Testis (tissue), 3 donors: Measurements from ENCODE around the gene PPM1M. TPM values are rescaled to one million over a fixed set of nuclear protein-coding genes. Genes with fewer than 3 reads are reported as not detected.

ENCODE experiments used
- DNase-seq: peaks from one replicate; pipeline ENCODE4 v3.0.0-alpha.2; 2019
- H3K27ac ChIP-seq, 2 donors: fragments of 200-600 bp; sonication (generic); one replicate each; pipeline ENCODE4 v1.5.1; 2019
- H3K27me3 ChIP-seq: fragments of 200-600 bp; sonication (generic); one replicate; pipeline ENCODE4 v1.5.1; 2019
- H3K36me3 ChIP-seq: fragments of 200-600 bp; sonication (generic); one replicate; pipeline ENCODE4 v1.5.1; 2017; ENCODE audit warnings: low read depth; ENCODE audit errors: missing control alignments
- H3K4me1 ChIP-seq: fragments of 200-600 bp; sonication (generic); one replicate; pipeline ENCODE4 v1.5.1; 2019
- H3K4me3 ChIP-seq, 2 donors: fragments of 200-600 bp; sonication (generic); one replicate each; pipeline ENCODE4 v1.5.1; 2017 to 2019
- H3K9me3 ChIP-seq: fragments of 200-600 bp; sonication (generic); one replicate; pipeline ENCODE4 v1.5.1; 2017
- POLR2A ChIP-seq: fragments of 450-650 bp; IDR thresholded peaks from one replicate; pipeline ENCODE4 v1.6.1; 2017; ENCODE audit warnings: antibody characterized with exemption, mild to moderate bottlenecking, moderate library complexity
- WGBS, 2 donors: methylation state at CpG; one replicate each; pipeline ENCODE4 v1.1.5; 2018; 5-methylcytosine and 5-hydroxymethylcytosine counted together
- intact Hi-C: fragments of 100-400 bp; cut with DNase I; formaldehyde crosslinking; loops from one replicate; pipeline ENCODE4 v1.15.1; 2023; ENCODE audit warnings: low total_unique reads
- polyA plus RNA-seq: library from polyadenylated mRNA; stranded (reverse); fragments of 350-450 nt; fragmentation: Illumina TruSeq; extraction: RNeasy Lipid Tissue Mini Kit (QIAGEN cat#74804); gene quantifications from one replicate; pipeline ENCODE4 v1.2.3, GENCODE V29; 2014; ENCODE audit warnings: low read depth, low replicate concordance; ENCODE audit not compliant: insufficient read depth
- total RNA-seq, 2 donors: library from RNA; depleted of rRNA; stranded (reverse); fragments of >200 nt; gene quantifications; one replicate each; pipeline ENCODE4 v1.2.3, GENCODE V29; 2016
- TF ChIP-seq, protein P1 (sequence below), 3 experiments: fragments of 450-650 bp in 2 of 3; fragments of 200-600 bp in 1 of 3; sonication (generic) in 1 of 3; IDR thresholded peaks; one replicate each; pipeline ENCODE4 v1.5.1; 2016 to 2019; ENCODE audit warnings: antibody characterized with exemption in 3 of 3, mild to moderate bottlenecking in 2 of 3, moderate library complexity in 1 of 3

PPM1M gene
- total and polyA plus RNA-seq, 3 donors from 2014 or later, result 12.9 to 22.2 (median 15.2) TPM

DNA sequence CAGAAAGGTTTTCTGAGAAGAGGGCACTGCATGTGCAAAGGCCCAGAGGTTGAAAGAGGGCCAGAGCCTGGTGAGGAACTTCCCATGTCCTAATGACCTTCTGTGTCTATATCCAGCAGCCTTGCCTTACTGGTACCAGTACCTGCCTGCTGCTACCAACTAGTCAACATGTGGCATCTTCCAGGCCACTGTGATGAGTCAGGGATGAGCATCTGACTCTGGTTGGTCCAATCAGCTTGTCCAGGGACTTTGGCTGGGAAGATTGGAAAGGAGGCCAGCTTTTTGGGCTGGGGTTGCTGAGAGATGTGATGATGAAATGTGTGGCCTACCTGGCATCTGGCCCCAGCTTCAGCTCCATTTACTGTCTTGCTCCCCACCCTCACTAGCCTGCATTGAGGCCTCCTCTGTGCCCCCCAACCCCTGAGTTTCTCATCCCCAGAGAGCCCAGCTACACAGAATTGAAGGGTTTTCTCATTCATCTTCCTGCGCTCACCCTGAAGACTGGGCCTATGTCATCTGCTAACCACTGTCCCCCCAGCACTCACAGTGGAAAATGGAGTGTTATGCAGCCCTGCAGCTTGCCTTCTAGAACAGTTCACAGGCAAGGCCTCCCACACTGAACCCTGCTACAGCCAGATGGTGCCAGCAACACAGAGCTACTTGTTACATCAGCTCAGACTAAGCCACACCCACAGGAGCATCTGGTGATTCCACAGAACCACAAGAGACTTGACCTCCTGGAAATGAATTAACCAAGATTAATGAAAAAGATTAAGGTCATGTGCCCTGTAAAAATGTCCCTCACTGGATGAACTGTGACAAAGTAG, 5.3 kb upstream of the PPM1M start:
- Histone ChIP-seq H3K27me3 (no peaks in the 10 kb centered on the region), H3K27ac (peak overlapping the region; percentile 93 to 96), H3K4me1 (peaks cover 42% of the 10 kb centered on the region), H3K4me3 (no peak overlapping the region), H3K9me3 (no peaks in the 10 kb centered on the region), H3K36me3 (no peaks in the 10 kb centered on the region)
- DNase-seq, result peak; percentile 86
- intact Hi-C loops, result no loop called here
- WGBS, 2 donors, result 95 to 100% methylated on average over 1 of the region's 1 CpG
- TF ChIP-seq, protein P1, sequence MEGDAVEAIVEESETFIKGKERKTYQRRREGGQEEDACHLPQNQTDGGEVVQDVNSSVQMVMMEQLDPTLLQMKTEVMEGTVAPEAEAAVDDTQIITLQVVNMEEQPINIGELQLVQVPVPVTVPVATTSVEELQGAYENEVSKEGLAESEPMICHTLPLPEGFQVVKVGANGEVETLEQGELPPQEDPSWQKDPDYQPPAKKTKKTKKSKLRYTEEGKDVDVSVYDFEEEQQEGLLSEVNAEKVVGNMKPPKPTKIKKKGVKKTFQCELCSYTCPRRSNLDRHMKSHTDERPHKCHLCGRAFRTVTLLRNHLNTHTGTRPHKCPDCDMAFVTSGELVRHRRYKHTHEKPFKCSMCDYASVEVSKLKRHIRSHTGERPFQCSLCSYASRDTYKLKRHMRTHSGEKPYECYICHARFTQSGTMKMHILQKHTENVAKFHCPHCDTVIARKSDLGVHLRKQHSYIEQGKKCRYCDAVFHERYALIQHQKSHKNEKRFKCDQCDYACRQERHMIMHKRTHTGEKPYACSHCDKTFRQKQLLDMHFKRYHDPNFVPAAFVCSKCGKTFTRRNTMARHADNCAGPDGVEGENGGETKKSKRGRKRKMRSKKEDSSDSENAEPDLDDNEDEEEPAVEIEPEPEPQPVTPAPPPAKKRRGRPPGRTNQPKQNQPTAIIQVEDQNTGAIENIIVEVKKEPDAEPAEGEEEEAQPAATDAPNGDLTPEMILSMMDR (IDR thresholded peaks at IDR 0.05), result no peak
- TF ChIP-seq POLR2A, result peak; percentile 5

DNA sequence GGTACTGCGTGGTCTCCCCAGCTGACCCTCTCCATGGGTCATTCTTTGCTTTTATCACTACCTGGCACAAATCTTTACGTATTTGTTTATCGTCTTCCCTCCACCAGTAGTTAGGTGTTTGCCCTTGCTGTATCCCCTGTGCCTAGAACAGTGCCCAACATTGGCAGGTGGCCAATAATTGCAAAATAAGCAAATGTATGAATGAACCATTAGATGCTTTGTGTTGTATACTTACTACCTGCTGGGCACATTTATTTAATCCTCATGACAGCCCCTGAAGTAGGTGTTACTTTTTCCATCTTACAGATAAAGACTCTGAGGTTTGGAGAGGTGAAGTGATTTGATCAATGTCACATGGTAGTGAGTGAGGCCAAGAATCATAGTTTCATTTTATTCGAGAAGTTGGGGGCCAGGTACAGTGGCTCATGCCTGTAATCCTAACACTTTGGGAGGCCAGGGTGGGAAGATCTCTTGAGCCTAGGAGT, 4.6 kb upstream of the PPM1M start:
- WGBS, 2 donors, result 83 to 85% methylated on average over 4 of the region's 4 CpGs
- Histone ChIP-seq H3K27ac (no peak overlapping the region), H3K36me3 (no peaks in the 10 kb centered on the region), H3K27me3 (no peaks in the 10 kb centered on the region), H3K4me3 (no peak overlapping the region), H3K9me3 (no peaks in the 10 kb centered on the region), H3K4me1 (peaks cover 38% of the 10 kb centered on the region)
- no peak for DNase-seq
- TF ChIP-seq POLR2A, result no peak
- TF ChIP-seq, protein P1 (IDR thresholded peaks at IDR 0.05), result no peak
- intact Hi-C loops, result no loop called here

DNA sequence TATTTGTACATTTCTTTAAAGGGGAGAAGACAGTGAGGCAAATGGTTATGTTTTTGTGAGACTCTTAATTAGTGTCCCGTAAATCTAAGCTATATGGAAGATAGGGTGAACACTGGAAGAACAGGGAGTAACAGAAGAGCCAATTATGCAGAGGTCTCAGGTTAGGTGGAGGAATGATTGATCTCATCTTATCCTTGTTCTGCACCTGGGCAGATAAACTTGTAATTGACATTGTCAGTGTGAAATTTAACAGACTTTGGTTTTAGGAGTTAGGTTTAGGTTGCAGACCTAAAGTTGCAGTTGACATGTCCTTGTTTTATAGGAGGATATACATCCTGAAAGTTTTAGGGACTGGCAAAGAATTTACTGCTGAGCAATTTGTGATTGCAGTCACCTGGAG, 3.5 kb upstream of the PPM1M start:
- WGBS, 2 donors, result 83 to 85% methylated on average over 1 of the region's 1 CpG
- H3K27ac ChIP-seq, result no peak overlapping the region
- no peaks in the 10 kb centered on the region for H3K9me3 ChIP-seq
- H3K27me3 ChIP-seq, result no peaks in the 10 kb centered on the region
- DNase-seq, result no peak
- H3K36me3 ChIP-seq, result no peaks in the 10 kb centered on the region
- peaks cover 35% of the 10 kb centered on the region for H3K4me1 ChIP-seq
- no peak for TF ChIP-seq POLR2A
- TF ChIP-seq, protein P1 (IDR thresholded peaks at IDR 0.05), result no peak
- H3K4me3 ChIP-seq, result no peak overlapping the region
- intact Hi-C loops, result no loop called here

DNA sequence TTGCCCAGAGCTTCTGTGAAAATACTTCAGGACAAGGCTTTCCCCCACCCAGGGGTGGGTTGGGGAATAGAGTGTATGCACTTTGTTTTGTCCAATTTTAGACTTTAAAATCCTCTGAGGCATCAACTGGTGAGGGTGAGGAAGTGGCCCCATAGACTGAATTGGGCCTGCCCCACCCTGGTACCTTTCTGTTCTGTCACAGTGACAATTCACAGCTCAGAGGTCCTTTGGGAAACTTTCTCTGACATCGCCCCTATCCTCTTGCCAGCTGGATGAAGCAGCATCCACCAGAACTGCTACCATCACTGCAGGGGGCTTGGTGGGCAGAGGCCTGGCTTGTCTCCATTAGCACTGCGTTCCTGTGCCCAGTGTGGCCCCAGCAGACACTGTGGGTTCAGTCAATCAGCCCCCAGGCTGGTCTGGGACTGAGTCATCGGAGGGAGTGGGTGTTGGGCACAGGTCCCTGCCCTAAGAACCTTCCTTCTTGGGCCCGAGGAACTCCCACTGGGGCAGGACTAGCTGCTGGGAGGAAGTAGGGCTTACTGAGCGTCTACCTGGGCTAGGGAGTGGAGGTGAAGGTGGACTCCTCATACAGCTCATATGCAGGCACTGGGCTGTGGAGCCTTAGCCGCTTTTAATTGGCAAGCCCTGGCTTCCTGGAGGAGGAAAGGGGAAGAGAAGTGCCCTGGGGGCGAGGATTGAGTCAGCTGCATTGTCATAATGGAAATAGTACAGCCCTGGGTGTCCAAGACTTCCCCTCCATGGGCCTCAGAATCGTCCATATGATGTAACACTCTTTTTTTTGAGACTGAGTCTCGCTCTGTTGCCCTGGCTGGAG, 1.5 kb upstream of the PPM1M start:
- no peak overlapping the region for H3K27ac ChIP-seq
- no peak overlapping the region for H3K4me3 ChIP-seq
- intact Hi-C loops, result no loop called here
- no peak for DNase-seq
- peaks cover 21% of the 10 kb centered on the region for H3K4me1 ChIP-seq
- 67 to 84% methylated on average over 7 to 9 of the region's 9 CpGs for WGBS, 2 donors
- H3K9me3 ChIP-seq, result no peaks in the 10 kb centered on the region
- H3K36me3 ChIP-seq, result no peaks in the 10 kb centered on the region
- TF ChIP-seq, protein P1 (IDR thresholded peaks at IDR 0.05), result no peak
- TF ChIP-seq POLR2A, result no peak
- H3K27me3 ChIP-seq, result no peaks in the 10 kb centered on the region
